Stimulated activated CD8-positive, alpha-beta memory T cell treated with anti-CD3 and anti-CD28 coated beads, Interleukin-7, amount 100 ng/mL, for 24 hours (primary cell): ENCODE measurements around the gene TOMM5.

Experiments
- DNase-seq: peaks from one replicate; pipeline ENCODE4 v3.0.0-alpha.2; 2020; ENCODE audit warnings: low read depth

TOMM5 gene

DNA sequence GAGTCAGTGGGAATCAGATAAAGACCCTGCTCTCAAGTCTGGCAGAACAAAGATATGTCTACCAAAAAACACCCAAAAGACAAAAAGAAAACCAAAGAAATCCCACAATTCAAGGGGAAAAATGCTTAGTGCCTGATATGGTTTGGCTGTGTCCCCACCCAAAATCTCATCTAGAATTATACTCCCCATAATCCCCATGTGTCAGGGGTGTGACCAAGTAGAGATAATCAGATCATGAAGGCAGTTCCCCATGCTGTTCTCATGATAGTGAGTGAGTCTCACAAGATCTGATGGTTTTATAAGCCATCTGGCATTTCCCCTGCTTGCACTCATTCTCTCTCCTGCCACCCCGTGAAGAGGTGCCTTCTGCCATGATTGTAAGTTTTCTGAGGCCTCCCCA, 29.6 kb downstream of the TOMM5 start:
- no peak for DNase-seq

DNA sequence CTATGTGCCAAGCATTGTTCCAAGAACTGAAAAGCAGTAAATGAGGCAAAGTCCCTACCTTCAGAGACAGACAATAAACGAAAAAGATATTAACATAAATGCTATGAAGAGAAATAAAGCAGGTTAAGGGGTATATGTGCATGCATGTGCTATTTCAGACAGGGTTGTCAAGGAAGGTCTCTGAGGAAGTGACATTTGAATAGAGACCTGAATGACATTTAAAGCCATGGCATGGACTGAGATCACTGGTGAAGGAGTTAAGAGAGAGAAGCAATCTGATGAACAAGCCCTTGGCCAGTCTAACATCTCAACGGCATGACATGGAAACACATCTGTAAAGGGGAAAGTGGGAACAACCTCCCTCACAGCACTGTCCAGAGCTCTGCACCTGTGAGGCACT, 30.7 kb downstream of the TOMM5 start:
- no peak for DNase-seq

GRCh38 chr9:37559855-37560592, 32.4 kb downstream of the TOMM5 start:
- DNase-seq, result no peak

DNA sequence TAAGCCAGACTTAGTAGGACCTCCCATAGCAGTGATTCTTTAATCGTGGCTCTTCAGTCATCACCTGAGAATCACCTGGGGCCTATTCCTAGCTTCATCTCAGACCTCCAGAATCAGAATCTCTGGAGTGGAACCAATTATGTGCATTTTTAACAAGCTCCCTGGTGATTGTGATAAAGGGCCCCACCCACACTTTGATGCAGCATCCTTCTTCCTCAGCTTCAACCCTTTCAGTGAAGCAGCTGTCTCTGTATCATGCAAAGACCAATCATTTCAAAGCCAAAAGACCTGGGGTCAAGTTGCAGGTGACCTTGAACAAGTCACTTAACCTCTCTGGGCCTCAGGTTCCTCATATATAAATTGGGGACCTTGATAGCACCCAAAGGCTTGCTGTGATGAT, 33.3 kb downstream of the TOMM5 start:
- DNase-seq, result no peak

DNA sequence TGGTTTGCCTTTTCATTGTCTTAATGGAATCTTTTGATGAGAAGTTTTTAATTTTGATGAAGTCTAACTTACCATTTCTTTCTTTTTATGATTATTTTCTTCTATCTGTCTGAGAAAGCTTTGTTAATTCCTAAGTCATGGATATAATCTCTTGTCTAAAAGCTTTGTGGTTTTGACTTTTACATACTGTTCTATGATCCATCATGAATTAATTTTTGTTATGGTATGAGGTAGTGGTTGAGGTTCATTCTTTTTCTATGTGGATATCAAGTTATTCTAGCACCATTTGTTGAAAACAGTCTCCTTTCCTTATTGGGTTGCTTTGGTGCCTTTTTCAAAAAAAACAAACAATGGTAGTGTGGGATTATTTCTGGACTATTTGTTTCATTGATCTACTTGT, 36.6 kb downstream of the TOMM5 start:
- DNase-seq, result no peak

GRCh38 chr9:37554318-37554717, 38.1 kb downstream of the TOMM5 start:
- no peak for DNase-seq

GRCh38 chr9:37551888-37552287, 40.5 kb downstream of the TOMM5 start:
- DNase-seq, result no peak

DNA sequence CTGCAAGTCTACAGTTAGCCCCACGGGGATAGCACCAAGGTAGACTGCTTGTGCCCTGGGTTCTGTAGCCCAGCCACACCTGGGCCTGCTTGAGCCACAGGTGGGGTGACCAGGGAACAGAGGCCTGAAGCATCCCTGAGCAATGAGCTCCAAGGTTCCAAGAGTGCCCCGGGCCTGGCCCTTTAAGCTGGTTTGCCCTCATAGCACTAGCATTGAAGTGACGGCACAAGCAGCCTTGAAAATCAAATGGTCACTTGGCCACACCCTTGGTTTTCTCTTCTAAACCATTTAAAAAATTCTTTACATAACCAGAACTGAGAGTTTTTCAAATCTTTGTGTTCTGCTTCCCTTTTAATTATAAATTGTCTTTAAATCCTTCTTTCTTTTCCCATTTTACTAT, 40.9 kb downstream of the TOMM5 start:
- DNase-seq, result no peak

GRCh38 chr9:37550781-37551180, 41.6 kb downstream of the TOMM5 start:
- DNase-seq, result no peak

DNA sequence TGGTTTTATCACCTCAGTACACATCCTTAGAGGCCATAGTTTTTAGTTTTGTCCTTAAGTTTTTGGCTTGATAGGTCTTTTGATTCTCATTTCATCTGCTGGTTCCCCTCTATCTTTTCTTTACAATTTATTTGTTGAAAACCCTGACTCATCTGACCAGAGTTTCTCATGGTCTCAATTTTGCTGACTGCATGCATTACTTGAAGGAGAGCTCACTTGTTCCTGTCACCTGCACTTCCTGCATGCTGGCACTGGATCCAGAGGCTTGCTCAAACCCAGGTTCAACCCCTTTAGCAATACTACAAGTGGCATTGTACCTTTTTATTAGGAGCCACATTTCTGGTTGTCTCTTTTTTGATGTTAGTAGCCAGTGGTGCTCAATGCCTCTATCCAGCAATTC, 42.9 kb downstream of the TOMM5 start:
- DNase-seq, result no peak

- no peak for DNase-seq
These were observed 45.0 kb downstream of the TOMM5 start for GRCh38 chr9:37547328-37547878.

GRCh38 chr9:37543468-37543867, 48.9 kb downstream of the TOMM5 start:
- no peak for DNase-seq

DNA sequence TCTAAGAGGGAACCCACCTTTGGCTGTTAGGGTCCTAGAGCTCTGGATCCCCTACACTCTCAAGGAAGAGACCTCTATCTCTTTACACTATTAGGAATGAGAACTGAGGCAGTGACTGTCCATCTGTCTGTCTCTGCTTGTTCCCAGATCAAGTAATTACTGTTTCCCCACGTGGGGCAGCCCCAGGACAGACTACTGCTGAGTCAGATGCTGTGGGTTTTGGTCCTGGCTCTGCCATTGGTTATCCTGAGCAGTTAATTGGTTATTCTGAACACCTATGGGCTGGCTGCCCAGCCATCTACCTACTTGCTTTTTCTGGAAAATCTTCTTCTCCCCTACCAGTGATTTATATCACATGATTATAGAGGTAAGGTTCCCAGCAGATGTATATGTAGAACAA, 49.5 kb downstream of the TOMM5 start:
- DNase-seq, result no peak

- DNase-seq, result no peak
These were observed 49.9 kb downstream of the TOMM5 start for GRCh38 chr9:37542488-37542887.

DNA sequence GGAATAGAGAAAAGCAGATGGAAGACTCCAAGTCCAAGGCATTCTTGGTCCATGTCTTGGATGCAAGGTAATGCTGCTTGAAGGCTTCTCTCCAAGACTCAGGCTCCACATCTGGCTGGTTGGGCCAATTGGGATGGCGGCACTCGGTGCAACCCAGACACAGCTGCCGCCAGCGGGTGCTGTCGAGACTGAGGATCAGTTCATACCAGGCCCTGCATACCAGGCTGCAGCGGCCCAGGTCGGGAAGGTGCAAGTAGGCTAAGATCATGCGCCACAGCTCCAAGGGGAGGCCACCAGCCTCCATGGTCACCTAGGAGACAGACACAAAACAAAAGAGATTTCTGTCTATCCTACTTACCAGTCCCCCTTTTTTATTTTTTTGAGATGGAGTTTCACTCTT, 50.9 kb downstream of the TOMM5 start:
- DNase-seq, result no peak

GRCh38 chr9:37540634-37541033, 51.8 kb downstream of the TOMM5 start:
- no peak for DNase-seq

GRCh38 chr9:37539634-37540033, 52.8 kb downstream of the TOMM5 start:
- DNase-seq, result no peak
